A549 (cell line): ENCODE data around the gene SEMA6D.
"Not testable (repeated sequence)": the region's sequence is repeated elsewhere in the genome, so short reads cannot be mapped to it uniquely, and the experiment has no call there.

Experiments
- CHD2 ChIP-seq: fragments of 150-350 bp; IDR thresholded peaks from 2 replicates; pipeline ENCODE4 v1.6.1; 2014; ENCODE audit warnings: low read length; ENCODE audit not compliant: partially characterized antibody
- CTCF ChIP-seq: fragments of >200 bp; sonication (Bioruptor Twin); formaldehyde crosslinking; IDR thresholded peaks from 3 replicates; pipeline ENCODE4 v1.5.1; 2016
- POLR2A ChIP-seq: IDR thresholded peaks from 2 replicates; pipeline ENCODE4 v1.6.1; 2012; ENCODE audit warnings: mild to moderate bottlenecking, low read length
- RFX5 ChIP-seq: fragments of 450-650 bp; IDR thresholded peaks from 2 replicates; pipeline ENCODE4 v1.7.1; 2014; ENCODE audit warnings: antibody characterized with exemption, mild to moderate bottlenecking, moderate library complexity
- ZSCAN20 ChIP-seq: fragments of 250-450 bp; sonication (Bioruptor Pico); IDR thresholded peaks from 2 replicates; pipeline ENCODE4 v1.8.0; 2022; ENCODE audit warnings: mild to moderate bottlenecking, moderate library complexity

- not testable (repeated sequence) for TF ChIP-seq RFX5; CTCF; POLR2A; ZSCAN20 (CRISPR knock-in tag); CHD2
Observed at GRCh38 chr15:47738144-47738825, 21.0 kb downstream of the SEMA6D start.
